Coronary artery (tissue), 2 donors: ENCODE measurements around the gene MBNL1.

Experiments used
- DNase-seq: peaks from one replicate; pipeline ENCODE4 v3.0.0-alpha.2; 2017; ENCODE audit warnings: low spot score
- H3K27ac ChIP-seq, 2 donors: fragments of 200-600 bp; sonication (generic); one replicate each; pipeline ENCODE4 v1.5.1; 2016 to 2019
- H3K4me3 ChIP-seq: fragments of 200-600 bp; sonication (generic); 2 replicates; pipeline ENCODE4 v1.5.1; 2016; ENCODE audit warnings: mild to moderate bottlenecking, moderate library complexity
- CTCF ChIP-seq: fragments of 200-600 bp; sonication (generic); IDR thresholded peaks from one replicate; pipeline ENCODE4 v1.5.1; 2019; ENCODE audit warnings: antibody characterized with exemption

The MBNL1 gene

DNA sequence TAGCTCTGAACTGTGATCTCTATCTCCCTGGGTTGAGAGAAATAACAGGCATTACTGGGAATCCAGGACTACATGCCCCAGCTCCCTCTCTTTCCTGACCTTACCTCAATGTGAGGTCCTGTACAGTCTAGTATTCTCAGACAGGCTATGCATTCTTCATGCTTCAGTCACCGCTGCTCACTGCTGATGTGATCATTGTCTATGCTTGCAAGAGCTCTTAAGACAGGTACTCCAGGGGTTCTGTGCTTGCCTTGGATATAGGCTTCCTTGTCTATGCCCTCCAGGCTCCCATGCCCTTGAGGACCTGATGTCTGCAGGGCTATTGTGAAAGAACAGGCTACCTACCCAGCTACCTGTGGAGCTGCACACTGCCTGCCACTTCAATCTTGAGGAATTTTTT, 183.6 kb downstream of the MBNL1 start:
- DNase-seq: no peak
- TF ChIP-seq CTCF: no peak
- no peak overlapping the region for H3K27ac ChIP-seq
- no peak overlapping the region for H3K4me3 ChIP-seq

DNA sequence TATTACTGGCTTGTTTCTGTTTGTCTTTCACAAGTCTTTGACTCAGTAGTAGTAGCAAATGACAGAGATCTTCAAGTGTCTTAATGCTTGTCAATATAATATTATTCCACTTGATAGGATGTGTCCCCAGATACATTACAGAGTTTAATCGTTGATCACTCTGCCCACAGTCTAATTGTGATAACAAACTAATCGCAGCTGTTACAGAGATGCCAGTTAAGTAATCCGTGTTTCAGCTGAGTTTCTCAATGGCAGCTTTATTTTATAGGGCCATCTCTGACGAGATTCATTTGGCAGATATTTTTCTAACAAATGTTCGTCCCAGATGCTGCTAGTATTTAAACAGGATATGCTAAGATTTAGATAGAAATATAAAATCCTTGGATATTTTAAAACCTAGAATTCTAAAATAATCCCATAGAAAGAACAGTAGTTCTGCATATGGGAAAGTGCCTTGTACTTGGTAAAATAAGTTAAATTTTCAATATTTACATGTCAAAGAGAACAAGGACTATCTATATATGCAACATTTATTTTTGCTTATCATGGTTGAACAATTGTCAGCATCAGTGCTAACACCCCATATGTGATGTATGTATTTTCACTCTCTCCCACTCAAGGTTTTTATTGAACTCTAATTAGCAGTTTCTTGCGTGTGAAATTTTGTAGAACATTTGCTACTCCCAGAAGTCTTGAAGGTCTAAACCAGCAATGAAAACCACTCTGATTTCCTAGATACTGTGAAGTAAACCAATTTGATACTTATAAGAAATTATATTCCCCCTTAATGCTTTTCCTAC, 185.5 kb downstream of the MBNL1 start:
- no peak for TF ChIP-seq CTCF
- no peak for DNase-seq
- Histone ChIP-seq H3K27ac (no peak overlapping the region), H3K4me3 (no peak overlapping the region)

DNA sequence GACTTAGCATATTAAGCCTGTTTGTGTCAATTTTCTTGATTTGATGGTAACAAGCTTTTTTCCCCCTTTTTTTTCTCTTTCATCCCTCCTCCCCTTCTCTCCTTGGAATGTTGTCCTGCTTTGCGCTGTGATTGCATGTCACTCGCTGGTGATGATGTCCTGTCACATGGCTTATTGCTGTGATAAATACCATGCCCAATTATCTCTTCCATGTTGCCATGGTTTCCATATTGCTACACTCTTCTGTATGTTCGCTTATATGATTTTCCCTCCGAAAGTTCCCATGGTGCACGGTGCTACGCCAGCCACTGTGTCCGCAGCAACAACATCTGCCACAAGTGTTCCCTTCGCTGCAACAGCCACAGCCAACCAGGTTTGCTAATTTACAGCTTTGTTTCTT, 187.3 kb downstream of the MBNL1 start:
- no peak overlapping the region for H3K27ac ChIP-seq
- no peak overlapping the region for H3K4me3 ChIP-seq
- no peak for TF ChIP-seq CTCF

GRCh38 chr3:152457500-152458375, 189.0 kb downstream of the MBNL1 start:
- peak overlapping the region in 1 of 2 donors; percentile 10 for H3K27ac ChIP-seq
- TF ChIP-seq CTCF: no peak
- no peak overlapping the region for H3K4me3 ChIP-seq
- DNase-seq: no peak

More for the DNA sequence above, 187.3 kb downstream of the MBNL1 start:
- DNase-seq: no peak

DNA sequence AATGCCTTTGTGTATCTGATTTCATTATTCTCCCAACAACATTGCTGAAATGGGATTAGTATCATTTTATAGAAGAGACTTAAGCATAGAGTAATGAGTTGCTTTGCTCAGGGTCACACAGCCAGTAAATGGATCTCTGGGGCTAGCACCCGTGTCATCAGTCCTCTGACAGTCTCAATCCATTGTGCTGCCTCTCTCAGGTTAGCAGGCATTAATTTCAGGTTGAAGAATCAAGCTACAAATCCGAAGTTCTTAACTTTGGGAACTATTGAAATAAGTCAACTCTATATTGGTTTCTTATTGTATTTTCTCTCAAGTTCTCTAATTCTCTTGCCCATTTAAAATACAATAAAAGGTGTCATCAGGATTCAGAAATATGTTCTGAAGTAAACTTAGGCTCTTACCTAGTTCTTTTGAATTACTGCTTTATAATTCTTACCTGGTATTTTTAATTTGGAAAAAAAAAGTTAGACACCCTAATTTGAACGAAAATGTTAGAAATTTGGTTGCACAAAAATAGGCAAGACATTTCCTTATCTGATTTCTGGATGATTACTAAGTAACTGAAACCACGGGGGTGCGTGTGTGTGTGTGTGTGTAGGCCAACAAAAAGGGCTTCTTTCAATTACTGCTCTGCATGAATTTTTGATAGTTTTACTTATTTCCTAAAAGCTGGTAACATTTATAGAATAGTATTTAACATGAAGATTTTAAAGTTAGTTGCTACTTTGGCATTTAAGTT, 189.8 kb downstream of the MBNL1 start:
- TF ChIP-seq CTCF: no peak
- H3K27ac ChIP-seq: peak overlapping the region in 1 of 2 donors; percentile 10

GRCh38 chr3:152459118-152459515, 190.4 kb downstream of the MBNL1 start:
- Histone ChIP-seq H3K27ac (no peak overlapping the region), H3K4me3 (no peak overlapping the region)
- no peak for TF ChIP-seq CTCF
- no peak for DNase-seq

More for the DNA sequence above, 189.8 kb downstream of the MBNL1 start:
- no peak for DNase-seq
- H3K4me3 ChIP-seq: no peak overlapping the region
